C4-2B (cell line): ENCODE results near the gene DES.

ENCODE experiments used
- ZFX ChIP-seq: fragments of 450-650 bp; IDR thresholded peaks from 2 replicates; pipeline ENCODE4 v1.6.1; 2017
- TF ChIP-seq, protein P1 (sequence below): fragments of 450-650 bp; conservative IDR thresholded peaks from 2 replicates; pipeline ENCODE4 v1.5.1; 2017; ENCODE audit warnings: mild to moderate bottlenecking

DNA sequence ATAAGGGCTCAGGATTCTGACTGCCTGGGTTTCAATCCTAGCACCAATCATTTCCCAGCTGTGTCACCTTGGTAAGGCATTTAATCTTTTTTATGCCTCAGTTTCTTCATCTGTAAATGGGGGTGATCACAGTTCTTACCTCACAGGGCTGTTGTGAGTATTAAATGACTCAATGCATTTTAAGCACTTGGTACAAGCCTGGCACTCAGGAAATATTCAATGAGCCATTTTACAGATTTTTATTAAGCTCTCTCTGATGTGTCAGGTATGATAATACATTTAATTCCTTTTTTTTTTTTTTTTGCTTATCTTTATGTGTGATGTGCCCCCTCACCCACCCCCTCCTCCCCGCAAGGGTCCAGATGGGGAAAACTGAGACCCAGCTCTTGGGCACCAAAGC is 28.5 kb downstream of the DES start:
- TF ChIP-seq, protein P1, sequence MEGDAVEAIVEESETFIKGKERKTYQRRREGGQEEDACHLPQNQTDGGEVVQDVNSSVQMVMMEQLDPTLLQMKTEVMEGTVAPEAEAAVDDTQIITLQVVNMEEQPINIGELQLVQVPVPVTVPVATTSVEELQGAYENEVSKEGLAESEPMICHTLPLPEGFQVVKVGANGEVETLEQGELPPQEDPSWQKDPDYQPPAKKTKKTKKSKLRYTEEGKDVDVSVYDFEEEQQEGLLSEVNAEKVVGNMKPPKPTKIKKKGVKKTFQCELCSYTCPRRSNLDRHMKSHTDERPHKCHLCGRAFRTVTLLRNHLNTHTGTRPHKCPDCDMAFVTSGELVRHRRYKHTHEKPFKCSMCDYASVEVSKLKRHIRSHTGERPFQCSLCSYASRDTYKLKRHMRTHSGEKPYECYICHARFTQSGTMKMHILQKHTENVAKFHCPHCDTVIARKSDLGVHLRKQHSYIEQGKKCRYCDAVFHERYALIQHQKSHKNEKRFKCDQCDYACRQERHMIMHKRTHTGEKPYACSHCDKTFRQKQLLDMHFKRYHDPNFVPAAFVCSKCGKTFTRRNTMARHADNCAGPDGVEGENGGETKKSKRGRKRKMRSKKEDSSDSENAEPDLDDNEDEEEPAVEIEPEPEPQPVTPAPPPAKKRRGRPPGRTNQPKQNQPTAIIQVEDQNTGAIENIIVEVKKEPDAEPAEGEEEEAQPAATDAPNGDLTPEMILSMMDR, result no peak
- no peak for TF ChIP-seq ZFX
